Stimulated activated CD4-positive, alpha-beta T cell treated with anti-CD3 and anti-CD28 coated beads, Interleukin-2, amount 100 ng/mL, for 24 hours (primary cell): ENCODE measurements around the gene PSTPIP1.
A peak's percentile ranks its signal among the peaks of the same experiment; 100 is the strongest.

Experiments
- DNase-seq, 2 donors: peaks; one replicate each; pipeline ENCODE4 v3.0.0-alpha.2; 2020

PSTPIP1 gene

DNA sequence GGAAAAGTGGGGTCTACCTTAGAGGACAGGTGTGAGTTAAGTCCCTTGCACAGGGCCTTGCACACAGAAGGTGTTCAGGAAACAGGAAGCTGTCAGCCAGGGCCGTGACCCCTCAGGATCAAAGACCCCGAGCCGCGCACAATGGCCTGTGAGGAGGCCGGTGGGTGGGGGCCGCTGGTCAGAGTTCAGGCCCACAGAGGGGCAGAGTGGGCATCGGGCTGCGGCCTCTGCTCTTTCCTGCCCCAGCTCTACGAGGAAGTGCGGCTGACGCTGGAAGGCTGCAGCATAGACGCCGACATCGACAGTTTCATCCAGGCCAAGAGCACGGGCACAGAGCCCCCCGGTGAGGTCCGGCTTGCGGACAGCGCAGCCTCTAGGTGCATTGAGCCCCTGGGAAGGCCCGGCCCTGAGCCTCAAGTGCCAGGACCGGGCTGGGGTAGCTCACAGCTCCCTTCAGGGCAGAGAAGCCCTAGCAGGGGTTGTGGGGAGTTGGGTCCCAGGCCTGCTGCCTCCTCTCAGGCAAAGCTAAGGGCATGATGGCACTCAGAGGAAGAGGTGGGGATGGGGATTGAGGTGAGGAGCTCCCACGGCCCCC lies 37.2 kb downstream of the PSTPIP1 start:
- DNase-seq: peak; percentile 0 to 13

DNA sequence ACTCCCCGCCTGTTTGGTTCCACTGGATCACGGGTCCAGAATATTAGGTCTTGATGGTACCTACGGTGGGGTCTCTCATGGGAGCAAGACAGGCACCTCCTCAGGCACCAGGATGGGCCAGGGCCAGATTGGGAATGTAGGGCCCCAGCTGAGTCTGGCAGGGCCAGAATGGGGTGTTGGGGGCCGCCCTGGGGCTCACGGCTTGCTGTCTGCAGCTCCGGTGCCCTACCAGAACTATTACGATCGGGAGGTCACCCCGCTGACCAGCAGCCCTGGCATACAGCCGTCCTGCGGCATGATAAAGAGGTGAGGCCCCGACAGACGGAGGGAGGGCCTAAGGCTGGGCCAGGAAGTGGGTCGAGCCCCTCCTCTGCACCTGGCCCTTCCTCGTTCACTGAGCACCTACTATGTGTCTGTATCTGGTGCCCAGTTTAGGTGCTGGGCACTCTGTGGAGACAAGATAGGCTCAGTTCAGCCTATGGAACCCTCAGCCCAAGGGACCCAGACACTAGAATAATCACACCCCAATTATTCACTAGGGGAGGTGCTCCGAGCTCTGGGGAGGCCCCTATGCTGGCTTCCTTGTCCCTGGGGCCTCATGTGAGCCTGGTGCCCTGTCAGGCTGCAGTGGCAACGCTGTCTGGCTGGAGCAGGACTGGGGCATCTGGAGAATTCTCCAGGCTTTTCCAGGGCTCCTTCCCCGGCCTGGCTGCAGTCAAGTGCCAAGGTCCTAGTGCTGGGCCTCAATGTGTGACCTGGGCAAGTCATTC lies 37.9 kb downstream of the PSTPIP1 start:
- DNase-seq: peak; percentile 0 to 15

GRCh38 chr15:77033417-77033728 lies 38.4 kb downstream of the PSTPIP1 start:
- DNase-seq: peak in 1 of 2 donors; percentile 0

- peak; percentile 1 to 15 for DNase-seq
These were observed 39.1 kb downstream of the PSTPIP1 start for GRCh38 chr15:77033729-77034671.

DNA sequence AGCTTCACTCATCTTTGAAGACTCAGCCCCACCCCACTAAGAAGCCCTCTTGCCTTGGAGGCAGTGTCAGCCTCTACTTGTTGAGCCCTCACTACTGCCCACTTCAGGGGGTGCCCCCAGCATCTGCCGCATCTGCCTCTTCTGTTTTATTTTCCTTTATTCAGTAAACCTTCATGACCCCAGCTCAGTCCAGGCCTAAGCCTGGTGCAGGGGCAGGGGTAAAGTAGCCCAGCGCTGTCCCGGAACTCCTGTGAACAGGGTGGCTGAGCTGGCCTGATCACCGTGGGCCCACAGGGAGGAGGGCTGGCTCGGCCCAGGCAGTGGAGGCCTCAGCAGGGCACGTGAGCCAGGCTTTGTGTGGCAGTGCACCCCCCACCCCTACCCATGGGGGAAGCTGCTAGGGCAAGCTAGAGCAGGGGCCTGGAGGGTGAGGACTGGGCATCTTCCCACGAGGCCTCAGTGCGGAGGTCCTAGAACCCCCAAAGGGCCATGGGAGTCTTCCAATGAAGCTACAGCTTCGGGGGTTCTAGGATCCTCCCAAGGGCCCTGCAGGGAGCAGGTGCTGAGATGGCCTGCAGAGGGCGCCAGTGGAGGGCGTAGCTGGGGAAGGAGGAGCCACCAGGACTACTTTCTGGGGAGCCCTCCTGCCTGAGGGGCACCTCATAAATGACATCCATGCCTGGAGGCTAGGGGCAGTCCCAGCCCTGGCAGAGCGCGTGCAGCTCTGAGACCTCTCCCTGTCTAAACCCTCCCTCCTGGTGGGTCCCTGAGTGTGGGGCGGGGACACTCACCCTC lies 40.0 kb downstream of the PSTPIP1 start:
- peak; percentile 61 to 68 for DNase-seq

- no peak for DNase-seq
These were observed 40.7 kb downstream of the PSTPIP1 start for GRCh38 chr15:77035584-77035983.

DNA sequence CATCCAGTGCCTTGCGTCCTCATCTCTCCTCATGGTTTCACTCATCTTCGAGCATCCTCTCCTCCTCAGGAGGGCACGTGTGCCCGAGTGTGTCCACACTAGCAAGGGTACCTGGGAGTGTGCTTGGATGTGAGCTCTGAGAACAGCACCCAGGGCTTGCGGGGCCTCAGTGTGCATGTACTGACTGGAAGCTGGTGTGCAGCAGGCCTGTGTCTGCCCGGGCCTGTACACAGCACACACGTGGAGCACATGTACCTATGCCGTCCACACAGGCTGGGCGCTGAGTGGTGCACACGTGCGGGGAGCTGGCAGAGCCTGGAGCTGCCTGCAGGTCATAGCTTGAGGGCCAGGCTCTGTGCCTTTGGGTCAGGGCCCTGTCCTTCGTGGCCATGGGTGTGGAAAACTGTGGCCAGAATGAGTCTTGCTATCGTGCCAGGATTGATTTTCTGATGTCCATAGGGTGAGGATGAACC lies 41.1 kb downstream of the PSTPIP1 start:
- peak in 1 of 2 donors; percentile 15 for DNase-seq

- DNase-seq: peak; percentile 3 to 14
These were observed 41.8 kb downstream of the PSTPIP1 start for GRCh38 chr15:77036537-77037387.

DNA sequence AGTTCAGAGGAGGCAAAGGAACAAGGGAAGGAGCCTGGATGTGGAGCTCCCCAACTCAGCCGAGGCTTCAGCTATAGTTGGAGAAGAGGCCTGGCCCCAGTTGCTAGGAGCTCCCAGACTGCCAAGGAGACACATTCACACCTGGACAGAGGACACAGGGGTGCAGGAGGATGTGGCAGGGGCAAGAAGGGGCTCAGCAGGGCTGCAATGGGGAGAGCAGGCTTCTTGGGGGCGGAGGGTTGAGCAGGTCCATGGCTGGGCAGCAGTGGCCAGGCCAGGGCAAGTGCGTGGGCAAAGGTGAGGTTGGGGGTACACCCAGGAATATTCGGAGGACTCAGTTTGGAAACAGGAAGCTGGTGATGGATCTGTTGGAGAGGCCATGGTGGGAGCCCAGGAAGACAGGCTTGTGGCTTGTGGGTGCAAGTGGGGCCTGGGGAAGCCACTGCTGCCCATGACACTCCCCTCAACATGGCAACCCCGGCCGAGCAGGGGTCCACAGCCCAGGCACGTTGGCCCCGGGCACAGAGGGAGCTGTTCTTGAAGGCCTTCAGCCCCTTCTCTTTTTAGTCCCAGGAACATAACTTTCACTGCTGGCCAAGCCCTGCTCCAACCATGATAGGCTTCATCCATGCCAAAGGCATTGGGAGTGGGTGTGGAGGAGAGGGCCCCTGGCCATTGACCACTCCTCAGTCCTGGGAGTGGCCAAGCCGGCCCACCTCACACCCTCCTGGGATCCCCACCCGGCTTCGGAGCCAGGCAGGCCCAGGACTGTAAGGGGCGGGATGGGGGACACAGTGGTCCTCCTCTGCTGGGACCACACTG lies 42.7 kb downstream of the PSTPIP1 start:
- DNase-seq: peak; percentile 1 to 16

DNA sequence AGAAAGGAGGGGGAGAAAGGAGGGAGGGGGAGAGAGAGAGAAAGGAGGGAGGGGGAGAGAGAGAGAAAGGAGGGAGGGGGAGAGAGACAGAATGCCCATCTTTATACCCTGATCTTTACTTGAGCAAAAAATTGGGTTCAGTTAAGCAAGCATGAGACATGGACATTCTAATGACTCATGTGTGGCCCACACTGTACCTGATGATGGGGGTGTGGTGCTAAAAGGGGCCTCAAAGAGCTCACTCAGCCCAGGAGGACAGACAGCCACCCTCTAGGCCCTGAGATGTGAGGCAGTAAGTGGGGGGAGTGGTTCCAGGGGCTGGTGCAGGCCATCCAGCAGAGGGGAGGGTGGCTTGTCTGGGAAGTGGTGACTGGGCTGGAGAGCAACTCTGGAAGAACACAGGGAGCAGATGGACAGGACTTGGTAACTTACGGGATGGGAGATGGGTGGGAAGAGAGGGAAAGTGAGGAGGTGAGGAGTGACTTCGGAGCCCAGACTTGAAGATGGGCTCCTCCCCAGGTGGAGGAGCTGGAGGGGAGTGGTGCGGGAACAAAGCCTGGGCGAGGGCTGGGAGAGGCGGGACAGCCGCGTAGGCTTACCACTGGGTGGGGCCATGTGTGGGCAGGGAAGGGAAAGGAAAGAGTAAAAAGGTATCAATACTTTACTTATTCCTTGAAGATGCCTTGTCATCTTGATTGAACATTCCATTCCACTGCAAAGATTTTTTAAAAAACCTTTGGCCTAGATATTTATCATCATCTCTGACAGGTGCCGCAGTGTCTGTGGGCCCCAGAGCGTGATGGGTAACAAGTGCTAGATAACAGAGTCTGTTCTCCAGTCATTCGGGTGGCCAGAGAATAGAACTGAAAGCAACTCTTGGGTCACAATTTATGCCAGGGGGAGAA lies 43.6 kb downstream of the PSTPIP1 start:
- DNase-seq: no peak

DNA sequence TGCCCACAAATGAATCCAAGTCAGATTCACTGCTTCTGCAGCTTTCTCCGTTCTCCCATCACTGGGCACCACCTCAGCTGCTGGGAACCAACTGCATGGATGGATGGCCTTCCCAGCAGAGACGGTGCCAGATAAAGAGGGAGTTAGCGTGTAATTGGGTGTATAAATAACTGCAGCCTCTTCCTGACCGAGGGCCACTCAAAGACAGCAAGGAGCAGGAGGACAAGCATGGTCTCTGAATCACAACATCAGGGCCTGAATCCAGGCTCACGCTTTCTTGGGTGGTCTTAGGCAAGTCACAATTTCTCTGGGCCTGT lies 44.2 kb downstream of the PSTPIP1 start:
- DNase-seq: no peak

DNA sequence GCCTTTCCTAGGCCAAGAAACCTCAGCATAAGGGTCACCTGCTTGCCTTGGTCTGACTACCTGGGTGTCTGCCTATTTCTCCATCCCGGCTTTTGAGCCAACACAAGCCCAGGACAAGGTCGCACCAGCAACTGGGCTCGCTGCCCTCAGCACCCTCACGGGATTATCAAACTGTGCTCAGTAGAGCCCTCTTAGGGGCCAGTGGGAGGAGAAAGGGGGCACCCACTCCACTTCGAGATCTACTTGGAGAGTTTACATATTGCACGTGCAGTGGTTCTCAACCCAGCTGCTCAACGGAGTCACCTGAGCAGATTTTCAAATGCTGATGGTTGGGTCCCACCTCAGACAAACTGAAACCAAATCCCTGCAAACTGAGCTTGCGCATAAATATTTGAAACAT lies 44.9 kb downstream of the PSTPIP1 start:
- no peak for DNase-seq

DNA sequence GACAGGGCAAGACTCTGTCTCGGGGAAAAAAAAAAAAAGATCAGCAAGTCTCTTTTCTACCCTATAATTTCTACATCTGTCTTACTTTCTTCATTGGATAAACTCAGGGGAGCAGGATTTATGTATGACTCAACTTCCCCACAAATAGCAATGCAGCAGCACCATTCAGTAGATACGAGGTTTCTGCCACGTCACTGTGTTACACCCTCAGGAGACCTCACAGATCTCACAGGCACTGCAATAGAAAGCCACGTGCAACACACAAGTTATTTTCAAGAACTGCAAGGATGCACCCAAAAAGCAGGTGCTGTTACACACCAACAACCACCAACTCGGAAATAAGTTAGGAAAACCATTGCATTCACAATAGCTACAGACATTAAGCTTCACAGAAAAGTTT lies 45.7 kb downstream of the PSTPIP1 start:
- DNase-seq: no peak

DNA sequence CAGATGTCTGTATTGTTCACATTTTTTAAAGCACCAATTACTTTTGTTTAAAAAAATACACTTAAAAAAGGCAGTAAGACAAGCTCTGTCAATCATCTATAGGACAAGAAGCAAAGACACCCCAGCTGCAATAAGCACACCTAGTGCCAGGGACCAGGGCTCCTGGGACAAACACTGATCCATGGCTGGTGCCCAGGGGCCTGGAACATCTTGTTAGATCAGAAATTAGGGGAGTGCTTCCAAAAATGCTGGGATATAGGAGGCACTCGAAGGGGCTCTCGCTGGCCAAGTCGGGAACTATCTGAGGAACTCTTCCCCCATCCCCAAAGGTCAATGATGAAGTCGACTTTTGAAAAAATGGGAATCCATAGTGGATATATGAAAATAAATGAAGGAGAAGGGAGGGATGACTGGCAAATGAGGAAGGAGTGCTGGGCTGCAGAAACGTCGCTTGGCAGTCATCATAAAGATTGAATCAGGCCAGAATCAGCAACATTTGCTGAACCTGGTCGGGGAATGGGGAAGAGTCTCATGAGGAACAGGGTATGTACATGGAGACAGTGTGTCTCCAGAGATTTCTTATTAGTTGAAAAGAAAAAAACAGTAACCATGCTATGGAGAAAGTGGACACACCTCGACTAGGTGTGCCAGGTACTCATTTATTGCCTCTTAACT lies 47.5 kb downstream of the PSTPIP1 start:
- no peak for DNase-seq

DNA sequence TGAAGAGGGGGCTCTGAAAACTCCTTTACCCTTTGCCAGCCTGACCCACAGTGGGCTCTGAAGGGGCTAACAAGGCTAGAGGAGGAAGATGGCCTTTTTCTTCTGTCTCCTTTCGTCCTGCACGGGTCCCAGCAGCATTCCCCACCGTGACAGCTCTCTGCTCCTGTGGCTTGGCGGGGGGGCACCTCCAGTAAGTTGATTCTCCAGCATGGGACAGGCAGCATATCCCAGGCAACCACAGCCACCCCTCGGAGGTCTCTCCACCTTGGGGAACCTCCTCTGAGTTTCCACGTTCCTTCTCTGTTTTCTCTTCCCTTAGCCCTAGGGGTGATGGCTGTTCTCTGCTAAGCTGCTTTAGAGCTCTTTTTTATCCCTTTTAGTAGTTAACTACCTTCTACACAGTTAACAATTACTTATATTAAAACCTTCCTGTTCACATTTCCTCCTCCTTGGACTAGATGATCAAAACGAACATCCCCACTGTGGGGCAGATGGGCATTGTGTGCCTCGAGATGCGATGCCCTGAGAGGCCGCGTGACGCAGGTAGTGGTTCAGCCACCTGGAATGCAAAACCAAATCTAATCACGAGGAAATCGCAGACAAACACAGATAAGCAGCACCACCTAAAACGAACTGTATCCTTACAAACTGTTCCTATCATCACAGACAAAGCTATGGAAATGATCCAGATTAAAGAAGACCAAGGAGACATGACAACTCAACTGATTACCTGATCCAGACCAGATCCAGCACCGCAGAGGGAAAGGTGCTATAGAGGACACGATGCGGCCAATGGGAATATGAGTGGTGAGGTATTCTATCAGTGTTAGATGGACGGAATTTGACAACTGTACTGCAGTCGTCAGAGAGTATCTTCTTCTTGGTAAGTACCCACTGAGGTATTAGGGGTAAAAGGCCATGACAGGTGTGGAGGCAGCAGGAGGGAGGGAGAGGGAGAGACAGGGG lies 48.3 kb downstream of the PSTPIP1 start:
- DNase-seq: no peak

GRCh38 chr15:77044228-77045042 lies 49.5 kb downstream of the PSTPIP1 start:
- no peak for DNase-seq

DNA sequence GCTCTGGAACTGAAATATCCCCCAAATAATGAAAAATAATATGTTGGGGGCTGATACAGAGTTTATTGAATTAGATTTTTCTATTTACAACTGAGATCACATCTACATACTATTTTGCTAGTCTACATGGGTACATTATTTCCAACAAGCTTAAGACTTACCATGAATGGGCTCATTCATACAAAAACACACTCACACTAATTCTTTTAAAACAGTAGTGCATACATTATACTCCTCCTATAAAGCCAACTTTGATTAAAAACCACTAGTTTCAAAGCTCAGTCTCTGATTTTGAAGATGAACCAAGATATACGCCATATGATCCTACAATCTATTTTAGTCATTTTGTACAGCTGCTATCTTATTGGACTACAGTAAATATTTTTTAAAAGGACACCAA lies 51.1 kb downstream of the PSTPIP1 start:
- no peak for DNase-seq
